IPS-11a (cell line): ENCODE measurements around the gene NFATC2.
"Not testable (repeated sequence)": the region's sequence is repeated elsewhere in the genome, so short reads cannot be mapped to it uniquely, and the experiment has no call there.

Source experiments
- H3K4me3 ChIP-seq: one replicate; pipeline ENCODE4 v1.5.1; 2013; ENCODE audit warnings: low read depth, low read length, control low read depth

Gene NFATC2

DNA sequence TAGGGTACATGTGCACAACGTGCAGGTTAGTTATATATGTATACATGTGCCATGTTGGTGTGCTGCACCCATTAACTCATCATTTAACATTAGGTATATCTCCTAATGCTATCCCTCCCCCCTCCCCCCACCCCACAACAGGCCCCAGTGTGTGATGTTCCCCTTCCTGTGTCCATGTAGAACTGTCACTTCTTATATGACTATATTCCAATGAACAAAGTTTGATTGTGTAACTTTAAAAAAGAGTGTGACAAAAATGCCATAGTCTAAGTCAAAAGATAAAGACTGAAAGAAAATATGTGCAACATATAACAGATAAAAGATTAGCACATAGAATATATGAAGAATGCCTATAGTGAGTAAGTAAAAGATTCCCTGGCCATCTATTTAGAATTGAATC is 66.4 kb downstream of the NFATC2 start:
- not testable (repeated sequence) for H3K4me3 ChIP-seq

GRCh38 chr20:51473771-51474170 is 68.7 kb downstream of the NFATC2 start:
- H3K4me3 ChIP-seq, result no peak overlapping the region

GRCh38 chr20:51473256-51473655 is 69.3 kb downstream of the NFATC2 start:
- H3K4me3 ChIP-seq, result no peak overlapping the region

DNA sequence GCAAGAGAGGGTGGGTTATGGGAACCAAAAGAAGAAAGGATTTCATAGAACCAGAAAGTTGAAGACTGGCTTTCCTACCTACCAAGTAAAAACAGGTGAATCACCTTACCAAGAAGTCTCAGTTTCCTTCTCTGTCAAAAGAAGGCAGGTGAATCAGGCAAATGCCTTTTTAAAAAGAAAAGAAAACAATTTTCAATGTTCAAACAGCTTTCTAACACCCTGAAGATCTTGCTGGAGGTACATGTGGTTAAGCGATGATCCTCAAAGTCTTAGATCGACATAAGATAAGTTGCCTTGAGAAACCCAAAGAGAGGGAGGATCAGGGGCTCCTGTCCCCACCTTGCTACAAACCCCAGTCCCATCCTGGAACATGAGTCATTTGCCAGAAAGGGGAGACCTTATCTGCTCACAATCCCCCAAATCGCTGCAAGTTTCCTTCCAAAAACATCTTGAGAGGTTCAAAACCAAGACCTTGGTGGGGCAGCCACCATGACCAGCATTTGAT is 71.6 kb downstream of the NFATC2 start:
- no peak overlapping the region for H3K4me3 ChIP-seq

DNA sequence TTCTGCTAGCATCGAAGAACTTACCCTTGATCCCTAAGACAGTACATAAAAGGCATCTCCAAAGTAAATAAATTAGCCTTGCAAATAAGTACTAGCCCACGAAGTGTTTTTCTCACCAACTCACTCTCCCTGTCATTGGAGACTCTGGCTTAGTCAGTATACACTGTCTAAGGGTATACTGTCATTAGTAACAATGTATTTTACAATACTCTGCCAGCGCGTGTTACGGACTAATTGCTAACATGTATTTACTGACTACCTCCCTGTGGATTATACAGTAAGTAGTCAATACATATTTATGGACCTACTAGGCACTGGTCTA is 72.1 kb downstream of the NFATC2 start:
- no peak overlapping the region for H3K4me3 ChIP-seq

- no peak overlapping the region for H3K4me3 ChIP-seq
Observed at GRCh38 chr20:51469578-51470498, 72.7 kb downstream of the NFATC2 start.

DNA sequence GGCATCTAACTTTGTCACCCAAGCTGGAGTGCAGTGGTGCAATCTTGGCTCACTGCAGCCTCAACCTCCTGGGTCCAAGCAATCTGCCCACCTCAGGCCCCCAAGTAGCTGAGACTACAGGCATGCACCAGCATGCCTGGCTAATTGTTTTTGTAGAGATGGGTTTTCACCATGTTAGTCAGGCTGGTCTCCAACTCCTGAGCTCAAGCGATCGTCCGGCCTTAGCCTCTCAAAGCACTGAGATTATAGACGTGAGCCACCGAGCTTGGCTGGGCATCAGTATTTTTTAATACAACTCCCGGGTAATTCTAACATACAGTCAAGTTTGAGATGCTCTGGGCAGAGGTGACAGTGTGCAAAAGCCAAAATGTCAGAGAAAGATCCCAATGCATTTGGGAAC is 73.5 kb downstream of the NFATC2 start:
- H3K4me3 ChIP-seq, result no peak overlapping the region

- H3K4me3 ChIP-seq, result no peak overlapping the region
Observed at GRCh38 chr20:51468636-51469035, 73.9 kb downstream of the NFATC2 start.

- H3K4me3 ChIP-seq, result no peak overlapping the region
Observed at GRCh38 chr20:51467956-51468626, 74.4 kb downstream of the NFATC2 start.

- no peak overlapping the region for H3K4me3 ChIP-seq
Observed at GRCh38 chr20:51463998-51464397, 78.5 kb downstream of the NFATC2 start.

GRCh38 chr20:51463560-51463959 is 79.0 kb downstream of the NFATC2 start:
- no peak overlapping the region for H3K4me3 ChIP-seq

DNA sequence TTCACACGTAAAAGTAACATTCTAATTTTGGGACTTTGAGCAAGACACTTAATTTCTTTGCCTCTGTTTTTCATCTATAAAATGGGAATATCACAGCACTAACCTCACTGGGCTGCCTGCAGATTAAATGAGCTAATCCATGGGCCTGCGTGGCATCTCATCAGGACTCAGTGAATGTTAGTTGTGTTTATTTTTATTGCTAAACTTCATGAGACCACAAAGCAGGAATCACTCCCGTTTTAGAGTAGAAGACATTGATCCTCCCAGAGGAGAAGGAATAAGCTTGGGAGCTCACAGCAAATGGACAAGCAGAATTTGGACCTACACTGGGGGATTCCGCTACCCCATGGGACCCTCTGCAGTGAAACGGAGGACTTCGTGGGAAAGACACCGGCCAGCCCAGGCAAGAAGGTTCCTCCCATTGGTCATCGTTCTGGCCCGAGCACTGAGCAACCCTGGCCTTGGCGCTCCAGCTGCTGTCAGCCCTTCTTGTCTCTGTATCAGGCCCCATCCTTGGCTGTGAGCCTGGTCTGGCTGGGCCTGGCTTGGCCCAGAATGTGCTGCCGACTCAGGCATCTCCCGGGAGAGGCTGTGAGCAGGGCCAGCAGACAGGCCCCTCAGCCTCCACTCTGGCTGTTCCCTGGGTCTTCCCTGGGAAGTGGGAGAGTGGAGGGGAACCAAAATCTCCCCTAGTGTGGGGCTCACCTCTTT is 79.8 kb downstream of the NFATC2 start:
- H3K4me3 ChIP-seq, result no peak overlapping the region

- H3K4me3 ChIP-seq, result not testable (repeated sequence)
Observed at GRCh38 chr20:51461846-51462245, 80.7 kb downstream of the NFATC2 start.

DNA sequence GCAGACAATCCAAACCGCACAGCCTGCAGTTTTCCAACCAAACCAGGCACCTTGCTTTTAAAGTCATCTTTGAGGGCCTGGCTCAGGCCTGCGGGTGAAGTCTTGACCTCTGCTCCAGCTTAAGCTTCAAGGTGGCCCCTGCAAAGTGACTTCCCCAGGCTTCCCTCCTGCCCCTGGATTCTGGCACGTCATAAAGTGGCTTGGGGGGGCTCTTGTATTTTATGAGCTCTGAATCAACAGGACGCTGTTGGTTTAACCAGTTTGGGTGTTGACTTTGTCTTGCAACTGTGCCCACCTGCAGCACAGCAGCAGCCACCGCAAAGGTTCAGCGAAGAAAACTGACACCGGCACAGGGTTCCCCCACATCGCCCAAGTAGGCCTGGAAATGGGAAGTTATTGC is 81.2 kb downstream of the NFATC2 start:
- H3K4me3 ChIP-seq, result no peak overlapping the region

DNA sequence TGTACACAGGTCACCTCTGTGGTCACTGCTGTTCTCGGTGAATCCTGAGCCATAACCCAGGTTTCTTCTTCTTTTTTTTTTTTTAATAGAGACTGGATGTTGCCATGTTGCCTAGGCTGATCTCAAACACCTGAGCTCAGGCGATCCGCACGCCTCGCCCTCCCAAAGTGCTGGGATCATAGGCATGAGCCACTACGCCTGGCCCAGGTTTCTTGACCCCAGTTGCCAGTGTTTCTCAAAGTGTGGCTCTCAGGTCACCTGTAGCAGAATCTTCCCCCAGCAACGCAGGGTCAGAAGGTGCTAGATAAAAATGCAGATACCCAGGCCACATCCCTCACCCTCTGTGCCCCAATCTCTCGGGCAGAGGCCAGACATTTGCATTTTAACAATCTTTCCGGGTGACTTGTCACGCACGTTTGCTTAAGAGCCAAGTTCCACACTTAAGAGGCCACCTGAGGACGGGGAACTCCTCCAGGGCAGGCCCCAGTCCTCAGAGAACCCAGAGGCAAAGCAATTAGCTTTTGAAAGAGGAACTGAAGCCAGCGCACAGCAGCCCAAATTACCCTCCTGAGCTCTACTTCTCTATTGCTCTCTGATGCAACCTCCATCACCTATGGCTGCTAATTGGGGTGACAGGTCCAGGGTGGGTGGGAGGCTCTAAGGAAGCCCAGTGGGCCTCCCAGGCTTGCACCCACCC is 81.8 kb downstream of the NFATC2 start:
- H3K4me3 ChIP-seq, result no peak overlapping the region

DNA sequence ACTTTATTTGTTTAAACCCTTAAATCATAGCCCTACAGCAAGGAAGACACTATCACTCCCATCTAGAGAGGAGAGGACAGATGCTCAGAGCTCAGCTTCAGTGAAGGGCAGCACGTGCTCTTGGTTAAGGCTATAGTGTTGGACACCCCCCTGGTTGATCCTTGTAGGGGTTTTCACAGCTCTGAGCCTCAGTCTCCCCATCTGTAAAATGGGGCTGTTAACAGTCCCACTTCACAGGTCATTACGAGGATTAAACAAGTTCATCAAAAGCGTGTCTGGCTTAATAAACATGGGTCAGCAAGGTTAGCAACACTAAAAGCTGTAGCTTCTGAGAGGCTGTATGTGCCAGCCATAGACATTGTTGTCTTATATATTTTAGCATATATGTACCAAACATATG is 82.4 kb downstream of the NFATC2 start:
- no peak overlapping the region for H3K4me3 ChIP-seq

DNA sequence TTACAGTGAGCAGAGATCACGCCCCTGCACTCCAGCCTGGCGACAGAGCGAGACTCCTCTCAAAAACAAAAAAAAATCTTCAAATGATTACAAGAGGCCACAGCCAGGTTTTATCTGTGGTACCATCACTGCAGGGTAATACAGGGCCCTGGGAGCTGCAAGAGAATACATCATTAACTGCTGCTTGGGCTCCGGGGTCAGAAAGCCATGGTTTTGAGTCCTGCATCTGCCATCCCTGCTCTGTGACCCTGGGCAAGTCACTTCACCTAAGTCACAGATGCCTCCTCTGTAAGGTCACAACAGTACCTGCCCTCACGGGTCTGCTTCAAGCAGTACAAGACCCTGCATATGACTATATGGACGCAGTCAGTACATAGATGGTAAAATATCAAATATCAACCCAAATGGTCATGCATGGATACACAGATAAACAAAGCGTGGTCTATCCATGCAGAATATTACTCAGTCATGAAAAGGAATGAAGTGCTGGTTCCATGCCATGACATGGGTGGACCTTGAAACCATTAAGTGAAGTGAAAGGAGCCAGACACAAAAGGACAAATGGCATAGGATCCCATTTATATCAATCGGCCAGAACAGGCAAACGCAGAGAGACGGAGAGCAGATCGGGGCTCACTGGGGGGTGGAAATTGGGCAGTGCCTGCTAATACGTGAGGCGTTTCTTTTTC is 83.6 kb downstream of the NFATC2 start:
- no peak overlapping the region for H3K4me3 ChIP-seq

DNA sequence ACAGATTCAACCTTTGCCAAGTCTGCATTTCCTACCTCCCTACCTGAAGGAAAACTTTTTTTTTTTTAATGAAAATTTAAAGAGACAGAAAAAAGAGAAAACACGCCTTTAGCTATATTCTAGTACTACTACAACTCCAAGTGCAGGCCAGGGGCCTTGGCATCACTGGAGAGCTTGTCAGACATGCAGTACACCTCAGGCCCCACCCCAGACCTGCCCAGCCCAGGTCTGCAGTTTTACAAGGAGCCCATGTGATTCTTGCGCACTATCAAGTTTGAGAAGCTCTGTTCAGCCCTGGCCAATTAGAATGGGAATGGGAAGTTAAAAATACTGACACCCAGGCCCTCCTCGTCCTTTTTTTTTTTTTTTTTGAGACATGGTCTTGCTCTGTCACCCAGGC is 85.0 kb downstream of the NFATC2 start:
- no peak overlapping the region for H3K4me3 ChIP-seq

- no peak overlapping the region for H3K4me3 ChIP-seq
Observed at GRCh38 chr20:51456511-51457509, 85.7 kb downstream of the NFATC2 start.
